GM23338 (cell line): ENCODE measurements around the gene LINGO1. TPM values are rescaled to one million over a fixed set of nuclear protein-coding genes. Genes with fewer than 3 reads are reported as not detected.

Source experiments
- ATAC-seq: fragments of 200-7000 bp; cut with Tn5 transposase; 3 replicates; pipeline ENCODE4 v1.9.1; 2020
- DNase-seq: peaks from one replicate; pipeline ENCODE4 v3.0.0-alpha.2; 2015; ENCODE audit warnings: low spot score
- H2AFZ ChIP-seq: fragments of 200-600 bp; sonication (generic); 2 replicates; pipeline ENCODE4 v1.8.0; 2016; ENCODE audit warnings: antibody characterized with exemption, mild to moderate bottlenecking, moderate library complexity
- H3F3A ChIP-seq: fragments of 200-600 bp; sonication (generic); replicated peaks from 2 replicates; pipeline ENCODE4 v1.8.0; 2017; ENCODE audit warnings: antibody characterized with exemption, mixed run types, low read depth
- H3K27ac ChIP-seq: fragments of 200-600 bp; sonication (generic); 2 replicates; pipeline ENCODE4 v1.6.1; 2016; ENCODE audit warnings: low read depth
- H3K27me3 ChIP-seq: fragments of 200-600 bp; sonication (generic); 2 replicates; pipeline ENCODE4 v1.8.0; 2016; ENCODE audit warnings: mild to moderate bottlenecking, mixed run types, moderate library complexity; ENCODE audit not compliant: insufficient read depth
- H3K36me3 ChIP-seq: fragments of 200-600 bp; sonication (generic); 2 replicates; pipeline ENCODE4 v1.8.0; 2016; ENCODE audit warnings: mild to moderate bottlenecking; ENCODE audit not compliant: insufficient read depth
- H3K4me1 ChIP-seq: fragments of 200-600 bp; sonication (generic); 2 replicates; pipeline ENCODE4 v1.8.0; 2016; ENCODE audit warnings: mild to moderate bottlenecking, moderate library complexity; ENCODE audit not compliant: insufficient read depth
- H3K4me2 ChIP-seq: fragments of 200-600 bp; sonication (generic); 2 replicates; pipeline ENCODE4 v1.7.1; 2017; ENCODE audit warnings: mixed run types
- H3K4me3 ChIP-seq: fragments of 200-600 bp; sonication (generic); 2 replicates; pipeline ENCODE4 v1.6.1; 2016; ENCODE audit warnings: mixed run types
- H3K79me2 ChIP-seq: fragments of 200-600 bp; sonication (generic); replicated peaks from 2 replicates; pipeline ENCODE4 v1.8.0; 2017; ENCODE audit warnings: mild to moderate bottlenecking; ENCODE audit not compliant: insufficient read depth
- H3K9me2 ChIP-seq: fragments of 200-600 bp; sonication (generic); 2 replicates; pipeline ENCODE4 v1.8.0; 2017; ENCODE audit not compliant: insufficient read depth
- H4K20me1 ChIP-seq: fragments of 200-600 bp; sonication (generic); replicated peaks from 2 replicates; pipeline ENCODE4 v1.8.0; 2017; ENCODE audit warnings: mild to moderate bottlenecking; ENCODE audit not compliant: insufficient read depth
- H3K27ac Mint-ChIP-seq: 2 replicates; pipeline ENCODE4 v1.8.0; 2020; ENCODE audit warnings: inconsistent platforms, mild to moderate bottlenecking, moderate library complexity, mixed read lengths
- H3K27me3 Mint-ChIP-seq: 3 replicates; pipeline ENCODE4 v1.8.0; 2022; ENCODE audit warnings: low read depth, mild to moderate bottlenecking, moderate library complexity, mixed read lengths, inconsistent platforms; ENCODE audit not compliant: insufficient read depth, poor library complexity
- H3K36me3 Mint-ChIP-seq: 3 replicates; pipeline ENCODE4 v1.8.0; 2021; ENCODE audit warnings: low read depth, mild to moderate bottlenecking, inconsistent platforms, moderate library complexity, mixed read lengths
- H3K4me1 Mint-ChIP-seq: 3 replicates; pipeline ENCODE4 v1.8.0; 2020; ENCODE audit warnings: mild to moderate bottlenecking, inconsistent platforms, mixed read lengths
- H3K4me3 Mint-ChIP-seq: 3 replicates; pipeline ENCODE4 v1.8.0; 2021; ENCODE audit warnings: moderate library complexity, mild to moderate bottlenecking, inconsistent platforms, mixed read lengths
- H3K9me3 Mint-ChIP-seq: 3 replicates; pipeline ENCODE4 v1.8.0; 2020; ENCODE audit warnings: moderate library complexity, mild to moderate bottlenecking, inconsistent platforms, mixed read lengths
- CREB1 ChIP-seq: fragments of 250-450 bp; sonication (Bioruptor Pico); IDR thresholded peaks from 2 replicates; pipeline ENCODE4 v1.5.0; 2020; ENCODE audit warnings: low read depth, mild to moderate bottlenecking, moderate library complexity
- EZH2 ChIP-seq: fragments of 200-600 bp; sonication (generic); IDR thresholded peaks from one replicate; pipeline ENCODE4 v1.8.0; 2017; ENCODE audit warnings: antibody characterized with exemption, mild to moderate bottlenecking, low read depth; ENCODE audit not compliant: unreplicated experiment
- EZH2phosphoT487 ChIP-seq: fragments of 200-600 bp; sonication (generic); IDR thresholded peaks from one replicate; pipeline ENCODE4 v1.8.1; 2018; ENCODE audit warnings: antibody characterized with exemption; ENCODE audit not compliant: unreplicated experiment
- JUNB ChIP-seq: IDR thresholded peaks from one replicate; pipeline ENCODE4 v1.6.1; 2016; ENCODE audit warnings: antibody characterized with exemption; ENCODE audit not compliant: unreplicated experiment
- NANOG ChIP-seq: IDR thresholded peaks from 2 replicates; pipeline ENCODE4 v1.6.1; 2016; ENCODE audit warnings: antibody characterized with exemption, borderline replicate concordance
- POLR2AphosphoS5 ChIP-seq: IDR thresholded peaks from 2 replicates; pipeline ENCODE4 v1.6.1; 2016; ENCODE audit warnings: antibody characterized with exemption, low read depth
- STAT1 ChIP-seq: IDR thresholded peaks from one replicate; pipeline ENCODE4 v1.6.1; 2016; ENCODE audit warnings: antibody characterized with exemption; ENCODE audit not compliant: unreplicated experiment
- ZNF114 ChIP-seq: fragments of 250-450 bp; sonication (Bioruptor Pico); IDR thresholded peaks from 2 replicates; pipeline ENCODE4 v1.5.0; 2020; ENCODE audit warnings: mild to moderate bottlenecking, moderate library complexity
- ZNF331 ChIP-seq: fragments of 250-450 bp; sonication (Bioruptor Pico); IDR thresholded peaks from 2 replicates; pipeline ENCODE4 v1.5.0; 2020; ENCODE audit warnings: low read depth, mild to moderate bottlenecking, moderate library complexity
- polyA plus RNA-seq: library from polyadenylated mRNA; unstranded; fragments of >200 nt; fragmentation: Nextera tagmentation; extraction: Ambion mirVana; gene quantifications from 2 replicates; pipeline ENCODE4 v1.2.1, GENCODE V29; 2016
- total RNA-seq: library from RNA; depleted of rRNA; stranded (reverse); fragments of >200 nt; shearing (Covaris generic); gene quantifications from 2 replicates; pipeline ENCODE4 v1.2.3, GENCODE V29; 2014
- TF ChIP-seq, protein P1 (sequence below): IDR thresholded peaks from 2 replicates; pipeline ENCODE4 v1.6.1; 2016; ENCODE audit warnings: antibody characterized with exemption
- TF ChIP-seq, protein P2 (sequence below), 2 experiments: fragments of 200-600 bp in 1 of 2; sonication (generic) in 1 of 2; conservative IDR thresholded peaks; 2 replicates each; pipeline versions ENCODE4 v1.5.1 to v1.6.1; 2016 to 2017; ENCODE audit warnings: antibody characterized with exemption in 2 of 2, low read depth in 2 of 2, mild to moderate bottlenecking in 2 of 2, moderate library complexity in 1 of 2
- TF ChIP-seq, protein P3 (sequence below): fragments of 250-450 bp; sonication (Bioruptor Pico); IDR thresholded peaks from 2 replicates; pipeline ENCODE4 v1.5.0; 2020; ENCODE audit warnings: mild to moderate bottlenecking, moderate library complexity
- TF ChIP-seq, protein P4 (sequence below): IDR thresholded peaks from one replicate; pipeline ENCODE4 v1.6.1; 2018; ENCODE audit warnings: antibody characterized with exemption; ENCODE audit not compliant: unreplicated experiment

The LINGO1 gene
- total and polyA plus RNA-seq, 2 experiments from 2014 or later: 16.9 to 63.1 TPM

- no peak overlapping the region for H3K4me2 ChIP-seq
- no peak; the same call in 2 of the 3 replicates for ATAC-seq
- Mint-ChIP-seq H3K36me3 (no peaks in the 10 kb centered on the region; the same call in 2 of the 3 replicates), H3K4me1 (peaks cover 17% of the 10 kb centered on the region), H3K4me3 (no peak overlapping the region), H3K9me3 (no peaks in the 10 kb centered on the region), H3K27ac (no peak overlapping the region), H3K27me3 (peaks cover 10% of the 10 kb centered on the region)
- no peaks in the 10 kb centered on the region for H3F3A ChIP-seq
- H3K4me1 ChIP-seq: peaks cover 6% of the 10 kb centered on the region; the same call in 1 of the 2 replicates
- no peaks in the 10 kb centered on the region for H4K20me1 ChIP-seq
- TF ChIP-seq POLR2AphosphoS5 (no peak), ZNF114 (CRISPR knock-in tag) (no peak), EZH2phosphoT487 (no peak), CREB1 (CRISPR knock-in tag) (no peak), ZNF331 (no peak), EZH2 (no peak), NANOG (no peak), STAT1 (no peak), JUNB (no peak)
- TF ChIP-seq, protein P1, sequence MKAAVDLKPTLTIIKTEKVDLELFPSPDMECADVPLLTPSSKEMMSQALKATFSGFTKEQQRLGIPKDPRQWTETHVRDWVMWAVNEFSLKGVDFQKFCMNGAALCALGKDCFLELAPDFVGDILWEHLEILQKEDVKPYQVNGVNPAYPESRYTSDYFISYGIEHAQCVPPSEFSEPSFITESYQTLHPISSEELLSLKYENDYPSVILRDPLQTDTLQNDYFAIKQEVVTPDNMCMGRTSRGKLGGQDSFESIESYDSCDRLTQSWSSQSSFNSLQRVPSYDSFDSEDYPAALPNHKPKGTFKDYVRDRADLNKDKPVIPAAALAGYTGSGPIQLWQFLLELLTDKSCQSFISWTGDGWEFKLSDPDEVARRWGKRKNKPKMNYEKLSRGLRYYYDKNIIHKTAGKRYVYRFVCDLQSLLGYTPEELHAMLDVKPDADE: no peak
- TF ChIP-seq, protein P2, sequence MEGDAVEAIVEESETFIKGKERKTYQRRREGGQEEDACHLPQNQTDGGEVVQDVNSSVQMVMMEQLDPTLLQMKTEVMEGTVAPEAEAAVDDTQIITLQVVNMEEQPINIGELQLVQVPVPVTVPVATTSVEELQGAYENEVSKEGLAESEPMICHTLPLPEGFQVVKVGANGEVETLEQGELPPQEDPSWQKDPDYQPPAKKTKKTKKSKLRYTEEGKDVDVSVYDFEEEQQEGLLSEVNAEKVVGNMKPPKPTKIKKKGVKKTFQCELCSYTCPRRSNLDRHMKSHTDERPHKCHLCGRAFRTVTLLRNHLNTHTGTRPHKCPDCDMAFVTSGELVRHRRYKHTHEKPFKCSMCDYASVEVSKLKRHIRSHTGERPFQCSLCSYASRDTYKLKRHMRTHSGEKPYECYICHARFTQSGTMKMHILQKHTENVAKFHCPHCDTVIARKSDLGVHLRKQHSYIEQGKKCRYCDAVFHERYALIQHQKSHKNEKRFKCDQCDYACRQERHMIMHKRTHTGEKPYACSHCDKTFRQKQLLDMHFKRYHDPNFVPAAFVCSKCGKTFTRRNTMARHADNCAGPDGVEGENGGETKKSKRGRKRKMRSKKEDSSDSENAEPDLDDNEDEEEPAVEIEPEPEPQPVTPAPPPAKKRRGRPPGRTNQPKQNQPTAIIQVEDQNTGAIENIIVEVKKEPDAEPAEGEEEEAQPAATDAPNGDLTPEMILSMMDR (conservative IDR thresholded peaks at IDR 0.05; ENCODE audit: low read depth in 2 of 2): no peak
- TF ChIP-seq, protein P3, sequence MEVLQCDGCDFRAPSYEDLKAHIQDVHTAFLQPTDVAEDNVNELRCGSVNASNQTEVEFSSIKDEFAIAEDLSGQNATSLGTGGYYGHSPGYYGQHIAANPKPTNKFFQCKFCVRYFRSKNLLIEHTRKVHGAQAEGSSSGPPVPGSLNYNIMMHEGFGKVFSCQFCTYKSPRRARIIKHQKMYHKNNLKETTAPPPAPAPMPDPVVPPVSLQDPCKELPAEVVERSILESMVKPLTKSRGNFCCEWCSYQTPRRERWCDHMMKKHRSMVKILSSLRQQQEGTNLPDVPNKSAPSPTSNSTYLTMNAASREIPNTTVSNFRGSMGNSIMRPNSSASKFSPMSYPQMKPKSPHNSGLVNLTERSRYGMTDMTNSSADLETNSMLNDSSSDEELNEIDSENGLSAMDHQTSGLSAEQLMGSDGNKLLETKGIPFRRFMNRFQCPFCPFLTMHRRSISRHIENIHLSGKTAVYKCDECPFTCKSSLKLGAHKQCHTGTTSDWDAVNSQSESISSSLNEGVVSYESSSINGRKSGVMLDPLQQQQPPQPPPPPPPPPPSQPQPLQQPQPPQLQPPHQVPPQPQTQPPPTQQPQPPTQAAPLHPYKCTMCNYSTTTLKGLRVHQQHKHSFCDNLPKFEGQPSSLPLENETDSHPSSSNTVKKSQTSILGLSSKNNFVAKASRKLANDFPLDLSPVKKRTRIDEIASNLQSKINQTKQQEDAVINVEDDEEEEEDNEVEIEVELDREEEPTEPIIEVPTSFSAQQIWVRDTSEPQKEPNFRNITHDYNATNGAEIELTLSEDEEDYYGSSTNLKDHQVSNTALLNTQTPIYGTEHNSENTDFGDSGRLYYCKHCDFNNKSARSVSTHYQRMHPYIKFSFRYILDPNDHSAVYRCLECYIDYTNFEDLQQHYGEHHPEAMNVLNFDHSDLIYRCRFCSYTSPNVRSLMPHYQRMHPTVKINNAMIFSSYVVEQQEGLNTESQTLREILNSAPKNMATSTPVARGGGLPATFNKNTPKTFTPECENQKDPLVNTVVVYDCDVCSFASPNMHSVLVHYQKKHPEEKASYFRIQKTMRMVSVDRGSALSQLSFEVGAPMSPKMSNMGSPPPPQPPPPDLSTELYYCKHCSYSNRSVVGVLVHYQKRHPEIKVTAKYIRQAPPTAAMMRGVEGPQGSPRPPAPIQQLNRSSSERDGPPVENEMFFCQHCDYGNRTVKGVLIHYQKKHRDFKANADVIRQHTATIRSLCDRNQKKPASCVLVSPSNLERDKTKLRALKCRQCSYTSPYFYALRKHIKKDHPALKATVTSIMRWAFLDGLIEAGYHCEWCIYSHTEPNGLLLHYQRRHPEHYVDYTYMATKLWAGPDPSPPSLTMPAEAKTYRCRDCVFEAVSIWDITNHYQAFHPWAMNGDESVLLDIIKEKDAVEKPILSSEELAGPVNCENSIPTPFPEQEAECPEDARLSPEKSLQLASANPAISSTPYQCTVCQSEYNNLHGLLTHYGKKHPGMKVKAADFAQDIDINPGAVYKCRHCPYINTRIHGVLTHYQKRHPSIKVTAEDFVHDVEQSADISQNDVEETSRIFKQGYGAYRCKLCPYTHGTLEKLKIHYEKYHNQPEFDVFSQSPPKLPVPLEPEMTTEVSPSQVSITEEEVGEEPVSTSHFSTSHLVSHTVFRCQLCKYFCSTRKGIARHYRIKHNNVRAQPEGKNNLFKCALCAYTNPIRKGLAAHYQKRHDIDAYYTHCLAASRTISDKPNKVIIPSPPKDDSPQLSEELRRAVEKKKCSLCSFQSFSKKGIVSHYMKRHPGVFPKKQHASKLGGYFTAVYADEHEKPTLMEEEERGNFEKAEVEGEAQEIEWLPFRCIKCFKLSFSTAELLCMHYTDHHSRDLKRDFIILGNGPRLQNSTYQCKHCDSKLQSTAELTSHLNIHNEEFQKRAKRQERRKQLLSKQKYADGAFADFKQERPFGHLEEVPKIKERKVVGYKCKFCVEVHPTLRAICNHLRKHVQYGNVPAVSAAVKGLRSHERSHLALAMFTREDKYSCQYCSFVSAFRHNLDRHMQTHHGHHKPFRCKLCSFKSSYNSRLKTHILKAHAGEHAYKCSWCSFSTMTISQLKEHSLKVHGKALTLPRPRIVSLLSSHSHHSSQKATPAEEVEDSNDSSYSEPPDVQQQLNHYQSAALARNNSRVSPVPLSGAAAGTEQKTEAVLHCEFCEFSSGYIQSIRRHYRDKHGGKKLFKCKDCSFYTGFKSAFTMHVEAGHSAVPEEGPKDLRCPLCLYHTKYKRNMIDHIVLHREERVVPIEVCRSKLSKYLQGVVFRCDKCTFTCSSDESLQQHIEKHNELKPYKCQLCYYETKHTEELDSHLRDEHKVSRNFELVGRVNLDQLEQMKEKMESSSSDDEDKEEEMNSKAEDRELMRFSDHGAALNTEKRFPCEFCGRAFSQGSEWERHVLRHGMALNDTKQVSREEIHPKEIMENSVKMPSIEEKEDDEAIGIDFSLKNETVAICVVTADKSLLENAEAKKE (CRISPR knock-in tag): no peak
- TF ChIP-seq, protein P4, sequence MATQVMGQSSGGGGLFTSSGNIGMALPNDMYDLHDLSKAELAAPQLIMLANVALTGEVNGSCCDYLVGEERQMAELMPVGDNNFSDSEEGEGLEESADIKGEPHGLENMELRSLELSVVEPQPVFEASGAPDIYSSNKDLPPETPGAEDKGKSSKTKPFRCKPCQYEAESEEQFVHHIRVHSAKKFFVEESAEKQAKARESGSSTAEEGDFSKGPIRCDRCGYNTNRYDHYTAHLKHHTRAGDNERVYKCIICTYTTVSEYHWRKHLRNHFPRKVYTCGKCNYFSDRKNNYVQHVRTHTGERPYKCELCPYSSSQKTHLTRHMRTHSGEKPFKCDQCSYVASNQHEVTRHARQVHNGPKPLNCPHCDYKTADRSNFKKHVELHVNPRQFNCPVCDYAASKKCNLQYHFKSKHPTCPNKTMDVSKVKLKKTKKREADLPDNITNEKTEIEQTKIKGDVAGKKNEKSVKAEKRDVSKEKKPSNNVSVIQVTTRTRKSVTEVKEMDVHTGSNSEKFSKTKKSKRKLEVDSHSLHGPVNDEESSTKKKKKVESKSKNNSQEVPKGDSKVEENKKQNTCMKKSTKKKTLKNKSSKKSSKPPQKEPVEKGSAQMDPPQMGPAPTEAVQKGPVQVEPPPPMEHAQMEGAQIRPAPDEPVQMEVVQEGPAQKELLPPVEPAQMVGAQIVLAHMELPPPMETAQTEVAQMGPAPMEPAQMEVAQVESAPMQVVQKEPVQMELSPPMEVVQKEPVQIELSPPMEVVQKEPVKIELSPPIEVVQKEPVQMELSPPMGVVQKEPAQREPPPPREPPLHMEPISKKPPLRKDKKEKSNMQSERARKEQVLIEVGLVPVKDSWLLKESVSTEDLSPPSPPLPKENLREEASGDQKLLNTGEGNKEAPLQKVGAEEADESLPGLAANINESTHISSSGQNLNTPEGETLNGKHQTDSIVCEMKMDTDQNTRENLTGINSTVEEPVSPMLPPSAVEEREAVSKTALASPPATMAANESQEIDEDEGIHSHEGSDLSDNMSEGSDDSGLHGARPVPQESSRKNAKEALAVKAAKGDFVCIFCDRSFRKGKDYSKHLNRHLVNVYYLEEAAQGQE: no peak
- peak overlapping the region; percentile 94 for H2AFZ ChIP-seq
- no peak for DNase-seq
- no peaks in the 10 kb centered on the region for H3K36me3 ChIP-seq
- H3K79me2 ChIP-seq: no peaks in the 10 kb centered on the region
- no peaks in the 10 kb centered on the region for H3K9me2 ChIP-seq
- H3K4me3 ChIP-seq: no peak overlapping the region
- no peak overlapping the region for H3K27ac ChIP-seq
- H3K27me3 ChIP-seq: no peaks in the 10 kb centered on the region
Measured at GRCh38 chr15:77584691-77585090, 48.0 kb downstream of the LINGO1 start.
